Measurements from ENCODE around the gene LRWD1. TPM values are rescaled to one million over a fixed set of nuclear protein-coding genes. Genes with fewer than 3 reads are reported as not detected.
A peak's percentile ranks its signal among the peaks of the same experiment; 100 is the strongest.

Gene LRWD1
- total RNA-seq (2011; cell fraction: chromatin; rRNA removed; ENCODE audit: low replicate concordance): 20.9 and 70.7 TPM in 2 replicates
- 74.0 and 78.4 TPM in 2 replicates for total RNA-seq (2011; cell fraction: nucleolus; rRNA removed)
- total RNA-seq (2011; cell fraction: nucleoplasm; rRNA removed): 23.7 and 31.9 TPM in 2 replicates
- 51.2 and 62.4 TPM in 2 replicates for total RNA-seq (2014; rRNA removed)
- 14.1 and 21.3 TPM in 2 replicates for total RNA-seq (2014; rRNA removed; fragmentation: Illumina TruSeq; extraction: Trizol)
- 38.3 and 38.5 TPM in 2 replicates for total RNA-seq (2015; rRNA removed; fragmentation: Illumina TruSeq; extraction: Trizol)
- total RNA-seq (2021): 64.7 and 66.0 TPM in 2 replicates
- polyA plus RNA-seq (2011; rRNA removed): 25.8 and 28.5 TPM in 2 replicates
- polyA plus RNA-seq (2011; cell fraction: cytosol; rRNA removed): 21.8 and 77.0 TPM in 2 replicates
- polyA plus RNA-seq (2011; cell fraction: nucleus; rRNA removed): 35.4 and 76.1 TPM in 2 replicates
- 42.1 and 48.6 TPM in 2 replicates for polyA plus RNA-seq (2012)
- 33.2 and 52.4 TPM in 2 replicates for polyA plus RNA-seq (2014; fragmentation: Illumina TruSeq; extraction: Trizol)
- polyA plus RNA-seq (2014; fragmentation: Nextera tagmentation; extraction: Ambion mirVana): under 1 TPM; 0.61 to 0.78 TPM
- polyA plus RNA-seq (2014; rRNA removed): 64.8 and 65.7 TPM in 2 replicates
- 11.1 and 23.2 TPM in 2 replicates for polyA minus RNA-seq (2011; rRNA and poly(A)+ RNA removed)
- 28.3 and 46.6 TPM in 2 replicates for polyA minus RNA-seq (2011; cell fraction: cytosol; rRNA and poly(A)+ RNA removed)
- polyA minus RNA-seq (2011; cell fraction: nucleus; rRNA and poly(A)+ RNA removed): 19.7 and 29.1 TPM in 2 replicates
- Bru-seq, nascent RNA: percentile 69 among the genes with signal in this experiment
- BruChase-seq, experiment 1, labeled RNA remaining after a 2-hour chase: percentile 62 among the genes with signal in this experiment
- BruChase-seq, experiment 2, labeled RNA remaining after a 6-hour chase: percentile 63 among the genes with signal in this experiment
- long read RNA-seq, experiment 1, transcript LRWD1-201 (15 exons, 2,215 nt): major isoform, 46 of 165 reads
- long read RNA-seq, experiment 1, partial matches to known transcripts: 88 of 165 reads
- long read RNA-seq, experiment 1, other reads (novel, unspliced or antisense): 31 of 165 reads
- long read RNA-seq, experiment 2, transcript LRWD1-201 (15 exons, 2,215 nt): major isoform, 43 of 111 reads
- long read RNA-seq, experiment 2, partial matches to known transcripts: 43 of 111 reads
- long read RNA-seq, experiment 2, other reads (novel, unspliced or antisense): 25 of 111 reads
- long read RNA-seq, experiment 3, transcript LRWD1-201 (15 exons, 2,215 nt): major isoform, 55 of 92 reads
- long read RNA-seq, experiment 3, partial matches to known transcripts: 12 of 92 reads
- long read RNA-seq, experiment 3, other reads (novel, unspliced or antisense): 25 of 92 reads

DNA sequence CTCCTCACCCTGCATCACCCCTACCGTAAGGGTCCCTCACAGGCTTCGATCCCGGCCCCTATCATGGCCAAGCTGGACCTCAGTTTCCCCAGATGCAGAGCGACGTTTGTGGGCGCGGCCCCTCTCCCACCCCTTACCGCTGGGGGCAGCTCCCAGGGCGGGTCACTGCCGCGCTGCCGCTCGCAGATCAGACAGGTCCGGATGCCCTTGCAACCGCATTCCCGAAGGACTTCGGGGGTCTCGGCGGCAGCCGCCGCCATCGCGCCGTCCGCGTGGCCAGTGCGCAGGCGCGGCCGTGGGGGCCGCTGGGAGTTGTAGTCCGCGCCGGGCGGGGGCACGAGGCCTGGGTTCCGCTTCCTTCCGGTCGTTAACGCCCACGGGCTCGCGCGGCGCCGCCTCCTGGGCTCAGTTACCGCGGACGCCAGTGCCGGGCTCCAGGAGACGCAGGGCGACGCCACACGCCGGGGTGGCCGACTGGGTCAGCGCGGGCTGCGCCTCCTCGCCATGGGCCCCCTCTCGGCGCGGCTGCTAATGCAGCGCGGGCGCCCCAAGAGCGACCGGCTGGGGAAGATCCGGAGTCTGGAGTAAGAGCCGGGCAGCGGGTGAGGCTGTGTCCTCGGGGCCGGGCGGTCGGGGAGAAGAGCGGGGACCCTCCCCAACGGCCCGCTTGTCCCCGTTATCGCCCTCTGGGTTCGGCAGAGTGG lies at the start of gene LRWD1, which contains the start of gene ALKBH4:
Gene LRWD1, plus strand, starts transcription at position 408 of the 704 bp plus-strand sequence. Its CDS starts 97 bp downstream, at position 505.
Gene ALKBH4, minus strand, starts transcription at position 287 of the 704 bp plus-strand sequence. Its CDS starts 27 bp downstream, at position 260.
- peak; percentile 95 for FAIRE-seq
- Histone ChIP-seq H4K20me1 (replicated peaks; ENCODE audit: control insufficient read depth, insufficient read depth, low read length) (no peaks in the 10 kb centered on the region), H3K9me3 (replicated peaks; ENCODE audit: control insufficient read depth, insufficient read depth, low read depth, low read length) (no peaks in the 10 kb centered on the region), H3K9ac (ENCODE audit: insufficient read depth in 1 of 2, low read depth in 2 of 2, low read length in 2 of 2) (peak within 1 kb of the TSS; percentile 96), H3K27ac (ENCODE audit: extremely low read depth, low read depth, low read length) (peak within 1 kb of the TSS; percentile 86), H2AFZ (ENCODE audit: low read depth, low read length) (peak within 1 kb of the TSS; percentile 98), H3K79me2 (ENCODE audit: control insufficient read depth, insufficient read depth, low read length) (peaks cover 47% of the 10 kb centered on the region), H3K4me2 (ENCODE audit: insufficient read depth, low read length) (peak within 1 kb of the TSS; percentile 95), H3K4me3 (peak within 1 kb of the TSS; percentile 93), H3K27me3 (ENCODE audit: control insufficient read depth in 2 of 2, insufficient read depth in 2 of 2, low read length in 2 of 2) (no peaks in the 10 kb centered on the region), H3K4me1 (replicated peaks in 1 of 2; ENCODE audit: control insufficient read depth in 2 of 2, insufficient read depth in 2 of 2, low read length in 2 of 2) (peaks cover 11 to 55% of the 10 kb centered on the region in 2 experiments; a peak in 3 of 5 replicates), H3K36me3 (ENCODE audit: control insufficient read depth, insufficient read depth, low read length) (peaks cover 41% of the 10 kb centered on the region; the same call in 2 of the 3 replicates), H3K9me1 (ENCODE audit: control insufficient read depth, insufficient read depth, low read length) (peaks cover 5% of the 10 kb centered on the region)
- under 1% methylated on average over 70 of the region's 81 CpGs for WGBS (ENCODE audit: insufficient coverage, low coverage, missing lambda C conversion rate)
- CTCF ChIA-PET (ENCODE audit: low intra/inter-chr PET ratio): interaction anchor here (0.9 to 1.4 kb wide), 2 partner anchors 52 to 67 kb away, joined by 4 read pairs; no protein-coding TSS in a partner anchor
- DNase-seq (ENCODE audit: extremely low read depth in 1 of 4, low spot score in 3 of 4): peak; percentile 99 to 100 (median 100)
- ATAC-seq: peak; percentile 98
- no TSS peak for BruUV-seq (replicated peaks)
- in situ Hi-C loops (cut with MboI) (loop anchor here (25.0 kb wide), 2 partner anchors 98 to 198 kb away; partner anchors contain the start of genes POLR2J2, POLR2J3, SPDYE2 and SPDYE2B), intact Hi-C loops (cut with micrococcal nuclease) (no loop called here)
- POLR2A ChIA-PET: interaction anchor here (0.5 to 1.4 kb wide), 6 partner anchors 8 to 177 kb away, joined by 3 to 5 read pairs (median 4); no protein-coding TSS in a partner anchor
- TF ChIP-seq CHCHD3 (CRISPR knock-in tag; IDR thresholded peaks at IDR 0.05) (0 out of 2 replicates have a peak, but pooled peaks have one; percentile 59), ZNF124 (CRISPR knock-in tag; IDR thresholded peaks at IDR 0.05) (no peak), ZFPM2 (CRISPR knock-in tag; IDR thresholded peaks at IDR 0.05) (0 out of 2 replicates have a peak, but pooled peaks have one; percentile 35), RBM34 (IDR thresholded peaks at IDR 0.05; ENCODE audit: borderline replicate concordance, insufficient read depth, low read length) (peak; percentile 95; the same call in 1 of the 2 replicates), TFAM (CRISPR knock-in tag; conservative IDR thresholded peaks at IDR 0.05) (no peak), SOX6 (IDR thresholded peaks at IDR 0.05) (peak; percentile 27; the same call in 1 of the 2 replicates), JUN (IDR thresholded peaks at IDR 0.05; ENCODE audit: borderline replicate concordance, low read depth, low read length) (peak; percentile 58; the same call in 1 of the 2 replicates), JUN (CRISPR knock-in tag; IDR thresholded peaks at IDR 0.05; ENCODE audit: borderline replicate concordance) (no peak; the same call in 1 of the 2 replicates), ZBTB7A (IDR thresholded peaks at IDR 0.05; ENCODE audit: borderline replicate concordance, control insufficient read depth, low read depth, low read length) (peak; percentile 81), ARNT (IDR thresholded peaks at IDR 0.05) (no peak), L3MBTL2 (IDR thresholded peaks at IDR 0.05) (peak; percentile 87), ATF3 (IDR thresholded peaks at IDR 0.05) (no peak), ATF3 (CRISPR knock-in tag; conservative IDR thresholded peaks at IDR 0.05) (peak; percentile 43; the same call in 1 of the 2 replicates), MTA3 (IDR thresholded peaks at IDR 0.05; ENCODE audit: borderline replicate concordance) (peak; percentile 91)
- TF ChIP-seq, protein P1, sequence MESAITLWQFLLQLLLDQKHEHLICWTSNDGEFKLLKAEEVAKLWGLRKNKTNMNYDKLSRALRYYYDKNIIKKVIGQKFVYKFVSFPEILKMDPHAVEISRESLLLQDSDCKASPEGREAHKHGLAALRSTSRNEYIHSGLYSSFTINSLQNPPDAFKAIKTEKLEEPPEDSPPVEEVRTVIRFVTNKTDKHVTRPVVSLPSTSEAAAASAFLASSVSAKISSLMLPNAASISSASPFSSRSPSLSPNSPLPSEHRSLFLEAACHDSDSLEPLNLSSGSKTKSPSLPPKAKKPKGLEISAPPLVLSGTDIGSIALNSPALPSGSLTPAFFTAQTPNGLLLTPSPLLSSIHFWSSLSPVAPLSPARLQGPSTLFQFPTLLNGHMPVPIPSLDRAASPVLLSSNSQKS (CRISPR knock-in tag; IDR thresholded peaks at IDR 0.05): no peak

Data from K562 (cell line).